HepG2 (cell line): Measurements from ENCODE around the gene GUCA2B. TPM values are rescaled to one million over a fixed set of nuclear protein-coding genes. Genes with fewer than 3 reads are reported as not detected.

Experiments
- ATAC-seq: fragments of 200-7000 bp; cut with Tn5 transposase; 3 replicates; pipeline ENCODE4 v1.9.1; 2020; ENCODE audit warnings: mild to moderate bottlenecking, moderate library complexity
- BruUV-seq: library from RNA; stranded (reverse); fragments of 400-500 nt; replicated peaks from 2 replicates; lab custom pipeline; 2021; lab: Mats Ljungman, UMichigan
- CTCF ChIA-PET: fragments of 300-600 bp; formaldehyde crosslinking; extraction: SDS; loops from one replicate; lab custom pipeline; 2021; ENCODE audit warnings: low total read pairs, inconsistent platforms, low intra/inter-chr PET ratio; lab: Yijun Ruan, JAX
- POLR2A ChIA-PET: fragments of 350-600 bp; sonication (Branson Sonifier 250); formaldehyde crosslinking; loops from one replicate; lab custom pipeline; 2020; ENCODE audit warnings: antibody characterized with exemption, inconsistent platforms; lab: Yijun Ruan, JAX
- DNase-seq: peaks from one replicate; pipeline ENCODE4 v3.0.0-alpha.2; 2015; ENCODE audit warnings: low spot score
- FAIRE-seq: peaks from 3 replicates; lab custom pipeline; 2011; peaks lifted over from hg19 to GRCh38; lab: Jason Lieb, UNC
- H2AFZ ChIP-seq: one replicate; pipeline ENCODE4 v1.6.1; 2011; ENCODE audit warnings: low read length, inconsistent platforms
- H3K27ac ChIP-seq: fragments of 300-600 bp; 3 replicates; pipeline ENCODE4 v1.8.0; 2011; ENCODE audit warnings: mixed run types, mild to moderate bottlenecking, mixed read lengths, low read length, inconsistent platforms; ENCODE audit not compliant: insufficient read depth; ENCODE audit errors: extremely low read length
- H3K27me3 ChIP-seq, 2 experiments: fragments of 200-600 bp in 1 of 2; 2 replicates in 1 of 2; 3 replicates in 1 of 2; pipeline versions ENCODE4 v1.6.0 to v1.8.0; 2011; ENCODE audit warnings: low read length in 2 of 2, mild to moderate bottlenecking in 2 of 2, moderate library complexity in 2 of 2, inconsistent platforms in 1 of 2; ENCODE audit not compliant: insufficient read depth in 2 of 2, control insufficient read depth in 1 of 2
- H3K36me3 ChIP-seq, 2 experiments: fragments of 200-600 bp in 1 of 2; replicated peaks in 1 of 2; 2 replicates in 1 of 2; 3 replicates in 1 of 2; pipeline versions ENCODE4 v1.5.1 to v1.8.0; 2011; ENCODE audit warnings: low read length in 2 of 2, inconsistent platforms in 1 of 2; ENCODE audit not compliant: insufficient read depth in 2 of 2, control insufficient read depth in 1 of 2
- H3K4me1 ChIP-seq: 2 replicates; pipeline ENCODE4 v1.5.1; 2012; ENCODE audit warnings: low read length, inconsistent platforms; ENCODE audit not compliant: insufficient read depth
- H3K4me2 ChIP-seq: 2 replicates; pipeline ENCODE4 v1.6.0; 2011; ENCODE audit warnings: low read depth, low read length, inconsistent platforms
- H3K4me3 ChIP-seq, 3 experiments: fragments of 200-600 bp in 1 of 3; sonication (generic), shearing (Covaris generic) in 1 of 3; replicated peaks in 1 of 3; 2 replicates each; pipeline ENCODE4 v1.5.1; 2011 to 2016; ENCODE audit warnings: low read length in 3 of 3, inconsistent platforms in 2 of 3, low read depth in 2 of 3, mild to moderate bottlenecking in 2 of 3, control low read depth in 1 of 3, mixed read lengths in 1 of 3; ENCODE audit not compliant: insufficient read depth in 1 of 3
- H3K79me2 ChIP-seq: one replicate; pipeline ENCODE4 v1.6.1; 2011; ENCODE audit warnings: low read length, inconsistent platforms; ENCODE audit not compliant: insufficient read depth
- H3K9ac ChIP-seq: 2 replicates; pipeline ENCODE4 v1.6.0; 2011; ENCODE audit warnings: mild to moderate bottlenecking, low read depth, low read length, inconsistent platforms; ENCODE audit not compliant: insufficient read depth
- H3K9me3 ChIP-seq: 2 replicates; pipeline ENCODE4 v1.5.1; 2012; ENCODE audit warnings: mild to moderate bottlenecking, low read length
- H4K20me1 ChIP-seq: 2 replicates; pipeline ENCODE4 v1.6.0; 2011; ENCODE audit warnings: inconsistent platforms, mild to moderate bottlenecking, low read length, moderate library complexity; ENCODE audit not compliant: insufficient read depth
- ARNT2 ChIP-seq: sonication (generic); formaldehyde crosslinking; IDR thresholded peaks from 2 replicates; pipeline ENCODE4 v1.8.0; 2022; ENCODE audit warnings: mild to moderate bottlenecking, low read depth, missing genetic modification reagents, moderate library complexity
- CHCHD3 ChIP-seq: sonication (generic); formaldehyde crosslinking; IDR thresholded peaks from 2 replicates; pipeline ENCODE4 v1.8.0; 2022; ENCODE audit warnings: mild to moderate bottlenecking, missing genetic modification reagents, moderate library complexity
- DNMT3B ChIP-seq: conservative IDR thresholded peaks from 2 replicates; pipeline ENCODE4 v1.6.1; 2016; ENCODE audit warnings: missing biosample characterization, control low read depth
- KLF6 ChIP-seq: IDR thresholded peaks from 2 replicates; pipeline ENCODE4 v1.8.0; 2016; ENCODE audit warnings: missing biosample characterization, missing genetic modification reagents
- SP4 ChIP-seq: sonication (generic); formaldehyde crosslinking; IDR thresholded peaks from 2 replicates; pipeline ENCODE4 v1.8.1; 2023; ENCODE audit warnings: mild to moderate bottlenecking, missing genetic modification reagents
- THAP7 ChIP-seq: sonication (generic); formaldehyde crosslinking; IDR thresholded peaks from 2 replicates; pipeline ENCODE4 v1.8.1; 2023; ENCODE audit warnings: mild to moderate bottlenecking, missing genetic modification reagents
- TRIM22 ChIP-seq: fragments of 450-650 bp; IDR thresholded peaks from 2 replicates; pipeline ENCODE4 v1.6.1; 2017
- U2AF1 ChIP-seq: fragments of 200-400 bp; formaldehyde crosslinking; optimal IDR thresholded peaks from 2 replicates; pipeline ENCODE3; 2017; ENCODE audit warnings: mild to moderate bottlenecking, low read depth, low read length
- ZBTB42 ChIP-seq: sonication (generic); formaldehyde crosslinking; IDR thresholded peaks from 2 replicates; pipeline ENCODE4 v1.5.0; 2020; ENCODE audit warnings: mild to moderate bottlenecking, missing genetic modification reagents
- ZKSCAN8 ChIP-seq: IDR thresholded peaks from 2 replicates; pipeline ENCODE4 v1.6.1; 2016; ENCODE audit warnings: borderline replicate concordance, missing genetic modification reagents, missing compliant biosample characterization
- ZNF282 ChIP-seq: fragments of 450-650 bp; IDR thresholded peaks from 2 replicates; pipeline ENCODE4 v1.6.1; 2018; ENCODE audit not compliant: partially characterized antibody
- ZNF562 ChIP-seq: sonication (generic); formaldehyde crosslinking; IDR thresholded peaks from 2 replicates; pipeline ENCODE4 v1.8.0; 2022; ENCODE audit warnings: missing genetic modification reagents, borderline replicate concordance
- WGBS: methylation state at CpG from one replicate; pipeline ENCODE4 v1.1.6; 2017; ENCODE audit warnings: low lambda C conversion rate; 5-methylcytosine and 5-hydroxymethylcytosine counted together
- in situ Hi-C: cut with HindIII; loops from 2 replicates; pipeline ENCODE4 v1.10.0; 2017; ENCODE audit warnings: low pct_unique_long_range_greater_than_20kb; ENCODE audit not compliant: extremely low pct_ligation_motif_present
- intact Hi-C: fragments of 100-400 bp; cut with micrococcal nuclease; formaldehyde crosslinking; loops from one replicate; pipeline ENCODE4 v1.10.0; 2022; ENCODE audit not compliant: unreplicated experiment
- polyA plus RNA-seq, 8 experiments: library from polyadenylated mRNA; depleted of rRNA in 3 of 8; stranded (reverse) in 7 of 8; unstranded in 1 of 8; fragments of >200 nt; fragmentation: Illumina TruSeq in 4 of 8; extraction: Trizol in 4 of 8; gene quantifications; 2 replicates each; pipeline versions ENCODE4 v1.2.1 to v1.2.3, GENCODE V29; 2011 to 2016; ENCODE audit warnings: low read depth in 4 of 8, missing spikeins in 1 of 8, mixed read lengths in 1 of 8; ENCODE audit not compliant: insufficient read depth in 1 of 8
- total RNA-seq, 5 experiments: library from RNA; depleted of rRNA; stranded (reverse); fragments of >200 nt; fragmentation: Illumina TruSeq; extraction: Trizol; gene quantifications; 2 replicates each; pipeline ENCODE4 v1.2.3, GENCODE V29; 2016; ENCODE audit warnings: low read depth in 1 of 5
- TF ChIP-seq, protein P1 (sequence below): IDR thresholded peaks from 2 replicates; pipeline ENCODE4 v1.6.1; 2016; ENCODE audit warnings: low read depth
- TF ChIP-seq, protein P2 (sequence below): sonication (generic); formaldehyde crosslinking; IDR thresholded peaks from 2 replicates; pipeline ENCODE4 v1.4.0; 2020; ENCODE audit warnings: low read depth, mild to moderate bottlenecking, missing genetic modification reagents

GUCA2B gene
- total and polyA plus RNA-seq, 2 of the 13 experiments (the other 11 are each of a cell fraction or from before 2014, with no cell fraction given), result not detected

- no peak overlapping the region for H3K9ac ChIP-seq
Measured at GRCh38 chr1:42168391-42168670, 15.1 kb downstream of the GUCA2B start.

More at GRCh38 chr1:42168391-42168670, 15.1 kb downstream of the GUCA2B start:
- Histone ChIP-seq H3K9me3 (no peaks in the 10 kb centered on the region), H3K79me2 (no peaks in the 10 kb centered on the region), H3K4me2 (no peak overlapping the region), H3K27me3 (peaks cover 0 to 16% of the 10 kb centered on the region in 2 experiments; a peak in 2 of 5 replicates), H4K20me1 (no peaks in the 10 kb centered on the region), H3K27ac (no peak overlapping the region), H3K4me3 (no peak overlapping the region), H3K36me3 (no peaks in the 10 kb centered on the region), H2AFZ (no peak overlapping the region), H3K4me1 (peaks cover 46% of the 10 kb centered on the region)
- intact Hi-C loops, result no loop called here
- BruUV-seq, result no TSS peak
- DNase-seq (no peak), FAIRE-seq (no peak), ATAC-seq (no peak)
- POLR2A ChIA-PET, result no interaction called here
- CTCF ChIA-PET, result no interaction called here
- 0% methylated on average over 1 of the region's 1 CpG for WGBS
- TF ChIP-seq THAP7 (CRISPR knock-in tag) (no peak), ZBTB42 (no peak), SP4 (CRISPR knock-in tag) (no peak), ZKSCAN8 (CRISPR knock-in tag) (no peak), CHCHD3 (CRISPR knock-in tag) (no peak), ZNF562 (CRISPR knock-in tag) (no peak), U2AF1 (no peak), ARNT2 (no peak), ZNF282 (no peak), TRIM22 (no peak), KLF6 (CRISPR knock-in tag) (no peak), DNMT3B (CRISPR knock-in tag) (no peak)
- TF ChIP-seq, protein P1, sequence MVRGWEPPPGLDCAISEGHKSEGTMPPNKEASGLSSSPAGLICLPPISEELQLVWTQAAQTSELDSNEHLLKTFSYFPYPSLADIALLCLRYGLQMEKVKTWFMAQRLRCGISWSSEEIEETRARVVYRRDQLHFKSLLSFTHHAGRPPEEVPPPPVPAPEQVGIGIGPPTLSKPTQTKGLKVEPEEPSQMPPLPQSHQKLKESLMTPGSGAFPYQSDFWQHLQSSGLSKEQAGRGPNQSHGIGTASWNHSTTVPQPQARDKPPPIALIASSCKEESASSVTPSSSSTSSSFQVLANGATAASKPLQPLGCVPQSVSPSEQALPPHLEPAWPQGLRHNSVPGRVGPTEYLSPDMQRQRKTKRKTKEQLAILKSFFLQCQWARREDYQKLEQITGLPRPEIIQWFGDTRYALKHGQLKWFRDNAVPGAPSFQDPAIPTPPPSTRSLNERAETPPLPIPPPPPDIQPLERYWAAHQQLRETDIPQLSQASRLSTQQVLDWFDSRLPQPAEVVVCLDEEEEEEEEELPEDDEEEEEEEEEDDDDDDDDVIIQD, result no peak
- TF ChIP-seq, protein P2, sequence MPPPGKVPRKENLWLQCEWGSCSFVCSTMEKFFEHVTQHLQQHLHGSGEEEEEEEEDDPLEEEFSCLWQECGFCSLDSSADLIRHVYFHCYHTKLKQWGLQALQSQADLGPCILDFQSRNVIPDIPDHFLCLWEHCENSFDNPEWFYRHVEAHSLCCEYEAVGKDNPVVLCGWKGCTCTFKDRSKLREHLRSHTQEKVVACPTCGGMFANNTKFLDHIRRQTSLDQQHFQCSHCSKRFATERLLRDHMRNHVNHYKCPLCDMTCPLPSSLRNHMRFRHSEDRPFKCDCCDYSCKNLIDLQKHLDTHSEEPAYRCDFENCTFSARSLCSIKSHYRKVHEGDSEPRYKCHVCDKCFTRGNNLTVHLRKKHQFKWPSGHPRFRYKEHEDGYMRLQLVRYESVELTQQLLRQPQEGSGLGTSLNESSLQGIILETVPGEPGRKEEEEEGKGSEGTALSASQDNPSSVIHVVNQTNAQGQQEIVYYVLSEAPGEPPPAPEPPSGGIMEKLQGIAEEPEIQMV, result no peak
- in situ Hi-C loops, result no loop called here
